HT-29 (cell line): Measurements from ENCODE around the gene RAMP1. TPM values are rescaled to one million over a fixed set of nuclear protein-coding genes. Genes with fewer than 3 reads are reported as not detected.

Source experiments
- DNase-seq: peaks from one replicate; pipeline ENCODE4 v3.0.0-alpha.2; 2015; ENCODE audit warnings: low spot score
- total RNA-seq: library from RNA; depleted of rRNA; stranded (reverse); fragments of >200 nt; shearing (Covaris generic); gene quantifications from 2 replicates; pipeline ENCODE4 v1.2.3, GENCODE V29; 2014

Gene RAMP1
- total RNA-seq, 1 experiment from 2014 or later, result 56.0 TPM

DNA sequence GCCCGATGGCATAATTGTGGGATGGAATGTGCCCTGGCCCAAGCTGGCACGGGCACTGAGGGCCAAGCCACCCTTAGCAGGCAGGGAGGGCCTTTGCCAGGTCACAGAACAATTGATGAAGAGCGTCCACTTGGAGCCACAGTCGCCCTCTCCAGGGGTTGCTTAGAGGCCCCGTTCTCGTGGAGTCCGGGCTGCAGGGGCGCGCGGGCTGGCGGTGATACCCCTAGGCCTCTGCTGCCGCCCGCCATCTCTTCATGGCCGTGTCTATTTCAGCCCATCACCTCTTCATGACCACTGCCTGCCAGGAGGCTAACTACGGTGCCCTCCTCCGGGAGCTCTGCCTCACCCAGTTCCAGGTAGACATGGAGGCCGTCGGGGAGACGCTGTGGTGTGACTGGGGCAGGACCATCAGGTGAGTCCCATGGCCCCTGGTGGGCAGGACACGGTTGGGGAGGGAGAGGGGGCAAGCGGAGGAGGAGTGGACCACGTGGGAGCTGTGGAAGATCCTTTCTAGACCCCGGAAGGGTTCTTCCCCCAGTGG, 17.6 kb downstream of the RAMP1 start:
- no peak for DNase-seq

DNA sequence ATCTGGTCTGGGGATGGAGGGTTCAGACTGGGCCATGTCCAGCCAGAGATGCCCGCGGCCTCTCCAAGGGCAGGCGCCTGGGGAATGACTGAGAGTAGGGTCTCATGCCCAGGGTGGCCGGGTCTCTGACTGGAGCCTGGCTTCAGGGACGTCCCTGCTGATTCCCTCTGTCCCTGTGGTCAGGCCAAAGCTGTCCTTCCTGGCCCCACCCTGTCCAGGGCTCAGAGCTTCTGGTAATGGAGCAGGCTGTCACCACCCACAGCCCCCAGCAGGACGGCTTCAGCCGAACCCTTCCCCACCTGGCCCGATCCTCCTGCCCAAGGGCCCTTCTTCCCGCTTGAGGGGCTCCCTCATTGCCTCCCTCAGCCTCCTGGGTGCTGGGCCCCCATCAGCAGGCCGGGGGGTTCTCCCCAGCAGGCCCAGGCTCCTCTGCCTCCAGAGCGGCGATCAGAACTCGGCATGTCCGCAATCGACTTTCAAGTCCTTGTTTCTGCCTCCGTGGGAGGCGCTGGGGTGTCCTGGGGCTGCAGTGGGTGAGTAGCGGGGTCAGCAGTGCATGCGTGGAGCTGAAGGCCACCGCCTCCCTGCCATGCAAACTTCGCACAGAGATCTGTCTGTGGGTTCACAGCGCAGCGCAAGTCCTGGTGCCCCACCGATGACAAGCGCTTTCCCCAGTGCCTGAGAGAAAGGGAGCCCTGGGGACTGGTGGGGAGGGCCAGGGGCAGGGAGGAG, 18.3 kb downstream of the RAMP1 start:
- no peak for DNase-seq

DNA sequence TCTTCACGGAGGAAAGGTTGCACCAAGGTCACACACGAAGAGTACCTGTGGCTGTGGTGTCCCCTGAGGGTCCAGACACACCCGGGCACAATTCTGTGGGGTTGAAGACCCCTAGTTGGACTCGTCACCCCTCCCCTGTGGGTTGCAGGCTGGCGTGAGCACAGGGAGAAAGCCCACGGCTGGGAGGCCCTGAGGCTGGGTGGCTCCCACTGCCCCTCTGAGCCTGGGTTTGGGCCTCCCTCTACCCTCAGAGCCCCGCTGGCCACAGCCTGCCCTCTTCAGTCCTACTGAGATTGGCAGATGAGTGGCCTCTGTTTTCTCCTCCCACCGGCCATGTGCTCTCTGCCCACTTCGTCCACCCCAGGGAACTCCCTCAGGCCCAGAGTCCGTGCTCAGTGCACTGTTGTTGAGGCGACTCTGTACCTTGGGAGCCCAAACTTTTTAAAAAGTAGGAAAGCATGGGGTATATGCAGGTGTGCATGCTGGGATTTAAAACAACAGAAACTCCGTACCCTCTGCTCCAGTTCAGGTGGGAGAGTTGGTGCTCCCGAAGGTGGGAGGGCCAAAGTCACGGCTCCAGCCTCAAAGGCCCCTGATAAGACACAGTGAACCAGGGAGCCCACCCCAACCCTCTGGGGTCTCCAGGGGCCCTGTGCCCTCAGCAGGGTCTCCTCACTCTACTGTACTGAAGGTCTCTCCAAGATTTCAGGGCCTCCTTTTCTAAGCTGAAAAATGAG, 19.1 kb downstream of the RAMP1 start:
- DNase-seq, result no peak

DNA sequence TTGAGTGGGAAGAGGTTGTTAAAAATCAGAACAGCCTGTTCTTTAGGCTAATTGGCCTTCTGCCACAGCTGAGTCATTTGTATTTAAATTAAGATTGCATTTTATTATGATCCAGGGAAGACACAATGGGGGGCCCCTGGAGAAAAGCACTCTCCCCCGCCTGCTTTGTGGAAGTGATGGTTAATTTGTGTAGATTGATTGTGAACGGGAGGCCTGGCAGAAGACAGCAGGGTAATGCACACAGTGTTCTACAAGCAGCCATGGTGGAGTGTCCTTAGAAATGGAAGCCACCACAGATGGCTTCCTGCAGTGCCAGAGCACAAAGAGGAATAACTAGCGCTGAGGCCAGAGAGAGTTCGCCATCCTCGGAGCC, 19.6 kb downstream of the RAMP1 start:
- DNase-seq, result no peak

DNA sequence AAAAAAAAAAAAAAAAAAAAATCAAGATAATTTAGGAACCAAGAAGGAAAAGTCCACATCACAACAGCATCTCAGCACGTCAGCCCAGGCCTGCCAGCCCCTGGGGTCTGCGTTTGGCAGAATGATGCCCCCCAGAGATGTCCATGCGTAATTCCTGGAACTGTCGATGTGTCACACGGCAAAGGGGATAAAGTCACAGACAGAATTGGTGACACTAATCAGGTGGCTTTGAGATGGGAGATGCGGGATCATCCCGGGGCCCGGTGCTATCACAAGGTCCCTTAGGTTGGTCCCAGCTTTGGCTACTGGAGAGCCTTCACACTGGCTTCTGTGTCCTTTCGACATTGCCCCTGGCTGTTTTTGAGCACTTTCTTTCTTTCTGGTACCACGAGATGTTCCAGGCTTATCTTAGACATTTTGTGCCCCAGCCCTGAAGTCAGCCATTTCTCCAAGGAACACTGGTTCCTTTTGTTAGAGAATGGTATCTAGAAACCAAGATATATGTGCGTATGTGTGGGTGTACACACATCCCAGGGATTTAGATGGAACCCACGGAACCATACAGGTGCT, 20.7 kb downstream of the RAMP1 start:
- DNase-seq, result no peak

DNA sequence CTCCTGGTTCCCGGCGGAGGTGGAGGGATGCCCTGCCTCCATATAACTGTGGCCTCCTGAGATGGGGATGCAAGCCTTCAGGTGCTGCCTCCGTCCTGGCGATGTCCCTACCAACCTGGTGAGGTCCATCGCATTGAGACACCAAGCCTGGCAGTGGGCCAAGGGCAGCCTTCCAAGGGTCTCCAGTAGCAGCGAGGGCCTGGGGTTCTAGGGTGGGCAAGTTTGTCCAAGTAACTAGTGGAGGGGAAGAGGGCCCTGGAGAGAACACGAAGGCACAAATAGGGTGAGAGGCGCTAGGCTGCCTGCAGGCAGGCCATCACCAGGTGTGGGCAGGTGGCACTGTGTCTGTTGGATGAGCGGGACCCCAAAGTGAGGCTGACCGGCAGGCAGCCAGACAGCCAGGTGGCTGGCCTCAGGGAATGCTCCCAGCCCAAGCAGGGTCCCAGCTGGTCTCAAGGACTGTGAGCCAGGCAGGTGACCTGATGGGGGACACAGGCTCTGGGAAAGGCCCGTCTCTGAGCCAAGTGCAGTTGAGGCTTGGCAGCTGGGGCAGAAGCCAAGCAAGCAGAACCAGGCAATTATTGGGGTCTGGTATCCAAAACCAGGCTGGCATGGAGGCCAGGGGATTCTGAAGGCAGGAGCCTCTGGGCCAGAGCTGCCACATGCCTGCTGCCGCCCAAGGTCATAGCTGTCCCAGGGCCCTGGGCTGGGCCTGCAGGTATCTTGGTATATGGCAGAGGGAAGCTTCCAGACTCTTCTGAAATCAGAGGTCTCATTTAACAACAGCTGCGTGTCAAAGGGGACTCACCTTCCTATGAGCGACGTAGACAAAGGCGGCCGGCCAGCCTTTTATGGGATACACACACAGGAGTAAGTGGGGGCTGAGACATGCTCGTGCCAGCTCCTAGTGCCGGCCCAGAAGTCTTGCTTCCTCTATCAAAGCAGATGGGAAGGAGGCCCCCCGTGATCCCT, 23.4 kb downstream of the RAMP1 start:
- DNase-seq, result no peak

DNA sequence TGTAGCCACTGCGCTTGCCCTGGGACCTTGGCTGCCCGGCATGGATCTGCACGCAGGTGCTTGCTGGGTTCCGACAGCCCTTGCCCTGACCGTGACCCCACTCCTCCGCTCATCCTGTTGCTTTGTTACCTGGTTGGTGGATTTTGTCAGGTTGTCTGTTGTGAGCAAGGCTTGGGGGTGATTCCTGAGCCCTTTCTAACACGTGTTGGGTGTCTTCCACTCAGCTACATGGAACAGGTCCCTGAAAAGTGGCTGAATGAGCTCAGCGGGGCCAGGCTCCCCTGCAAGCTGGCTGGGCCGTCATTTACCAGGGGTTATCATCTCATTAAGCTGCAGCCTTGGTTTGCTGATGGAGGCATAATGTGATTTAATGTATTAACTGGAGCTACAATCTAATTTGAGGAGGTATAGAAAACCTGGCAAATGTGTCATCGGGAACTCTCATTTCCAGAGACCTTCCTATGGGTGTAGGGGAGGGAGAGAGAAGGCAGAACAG, 24.6 kb downstream of the RAMP1 start:
- no peak for DNase-seq

DNA sequence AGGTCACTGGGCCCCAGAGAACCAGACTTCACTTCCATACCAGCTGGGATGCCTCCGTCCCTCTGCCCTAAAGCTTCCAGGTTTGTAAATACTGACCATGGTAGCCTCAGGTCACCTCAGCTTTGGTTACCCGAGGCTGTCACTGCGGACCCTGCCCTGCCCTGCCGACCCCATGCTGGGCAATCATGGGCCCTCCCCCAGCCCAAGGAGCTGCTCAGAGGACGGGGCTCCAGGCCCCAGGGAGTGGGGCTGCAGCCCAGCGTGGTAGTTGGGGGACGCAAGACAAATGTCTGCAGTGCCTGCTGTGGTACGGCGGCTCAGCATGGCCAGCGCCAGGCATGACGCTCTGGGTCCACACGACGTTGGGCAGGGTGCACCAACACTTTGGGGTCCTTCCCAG, 25.3 kb downstream of the RAMP1 start:
- no peak for DNase-seq

DNA sequence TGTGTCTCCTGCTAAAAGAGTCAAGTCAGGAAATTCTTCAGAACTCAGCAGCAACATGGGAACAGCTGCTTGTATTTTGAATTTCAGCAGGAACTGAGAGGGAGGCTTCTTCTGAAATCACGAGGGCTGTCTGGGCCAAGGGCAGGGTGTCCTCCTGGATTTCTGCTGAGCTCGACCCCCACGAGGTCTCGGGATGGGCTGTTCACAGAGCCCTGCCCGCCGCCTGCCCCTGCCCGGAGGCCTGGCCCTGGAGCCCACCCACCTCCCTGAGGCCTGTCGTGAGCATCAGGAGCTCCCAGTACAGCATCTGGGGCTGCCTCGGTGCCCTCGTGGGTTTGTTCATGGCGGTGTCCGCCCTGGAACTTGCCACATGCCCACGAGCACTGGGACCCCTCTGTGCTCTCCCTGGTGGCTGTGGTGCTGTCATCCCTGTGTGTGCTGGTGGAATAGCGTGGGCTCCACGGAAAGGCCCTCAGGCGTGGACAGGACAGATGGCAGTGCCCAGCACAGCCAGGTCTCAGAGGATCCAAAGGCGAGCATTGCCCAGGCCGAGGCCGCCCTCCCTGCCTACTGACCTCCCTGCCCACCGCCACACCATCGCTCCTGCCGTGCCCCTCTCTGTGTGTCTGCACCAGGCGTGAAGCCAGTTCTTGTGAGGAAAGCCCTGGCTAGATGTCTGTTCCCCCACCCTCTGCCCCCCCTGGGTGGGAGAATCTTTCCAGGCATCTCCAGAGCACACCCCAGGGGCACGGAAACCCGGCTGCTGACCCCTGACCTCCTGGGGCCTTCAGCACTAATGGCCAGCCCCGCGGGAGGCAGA, 25.9 kb downstream of the RAMP1 start:
- DNase-seq, result no peak

DNA sequence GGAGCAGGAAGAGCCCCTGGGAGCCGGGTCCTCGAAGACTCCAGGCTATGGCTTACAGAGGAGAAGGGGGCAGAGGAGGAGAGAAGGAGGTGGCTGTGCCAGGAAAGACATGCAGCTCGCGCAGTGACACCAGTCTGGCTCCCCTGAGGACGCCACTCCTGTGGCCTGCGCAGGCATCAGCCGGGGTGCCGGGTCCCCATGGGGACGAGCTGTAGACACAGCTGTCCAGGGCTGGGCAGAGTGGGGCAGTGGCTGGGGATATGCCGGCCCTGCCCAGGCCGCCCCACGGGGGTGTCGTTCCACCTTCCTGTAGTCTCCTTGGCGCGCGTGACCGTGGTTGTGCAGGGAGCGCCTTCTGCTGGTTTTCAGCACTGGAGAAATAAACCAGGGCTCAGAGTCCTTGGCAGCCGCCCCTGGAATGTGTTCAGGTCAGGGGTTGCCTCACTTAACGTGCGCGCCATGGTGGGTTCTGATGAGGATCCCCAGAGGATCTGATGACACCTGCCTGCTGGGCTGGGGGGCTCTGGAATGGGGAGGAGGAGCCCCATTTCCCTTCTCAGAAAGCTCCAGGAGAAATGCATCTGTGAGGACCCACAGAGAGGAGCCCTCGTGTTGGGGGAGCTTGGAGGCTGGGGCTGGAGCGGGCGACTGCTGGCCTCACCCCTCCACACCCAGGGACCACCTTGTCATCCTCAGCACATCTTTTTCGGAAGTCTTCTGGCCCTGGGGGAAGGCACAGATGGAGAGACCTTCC, 26.7 kb downstream of the RAMP1 start:
- DNase-seq, result no peak

DNA sequence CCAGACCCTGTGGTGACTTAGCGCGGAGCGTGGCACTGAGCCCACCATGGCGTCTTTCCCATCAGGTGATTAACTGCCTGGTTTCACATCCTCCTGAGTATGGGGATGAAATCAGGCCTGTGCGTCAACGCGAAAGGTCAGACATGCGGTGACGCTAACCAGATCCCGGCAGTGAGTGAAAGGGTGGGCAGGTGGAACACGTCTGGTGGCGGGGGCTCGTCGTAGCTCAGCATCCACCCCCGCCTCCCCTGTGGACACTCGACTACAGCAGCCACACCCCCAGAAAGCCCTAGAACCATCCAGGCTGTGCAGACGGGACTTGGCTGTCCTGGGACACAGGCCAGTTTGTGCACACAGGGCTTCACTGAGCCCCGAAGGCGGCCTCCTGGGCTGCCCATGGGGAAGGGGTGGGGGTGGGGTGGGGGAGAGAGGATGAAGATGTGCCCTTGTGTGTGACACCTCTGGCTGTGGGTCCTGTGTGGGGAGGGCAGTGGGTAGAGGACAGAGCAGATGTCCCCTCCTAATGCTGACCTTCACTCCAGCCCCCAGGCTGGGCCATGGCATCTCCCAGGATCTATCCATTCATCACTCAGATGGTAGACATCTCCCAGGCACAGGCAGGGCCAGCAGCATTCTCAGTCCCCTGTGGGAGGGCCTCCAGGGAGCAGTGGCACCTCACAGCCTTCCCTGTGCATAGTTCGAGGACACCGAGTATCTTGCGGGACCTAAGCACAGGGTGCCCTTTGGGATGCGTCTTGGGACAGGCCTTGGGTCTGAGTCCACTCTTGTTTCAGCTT, 27.5 kb downstream of the RAMP1 start:
- no peak for DNase-seq

DNA sequence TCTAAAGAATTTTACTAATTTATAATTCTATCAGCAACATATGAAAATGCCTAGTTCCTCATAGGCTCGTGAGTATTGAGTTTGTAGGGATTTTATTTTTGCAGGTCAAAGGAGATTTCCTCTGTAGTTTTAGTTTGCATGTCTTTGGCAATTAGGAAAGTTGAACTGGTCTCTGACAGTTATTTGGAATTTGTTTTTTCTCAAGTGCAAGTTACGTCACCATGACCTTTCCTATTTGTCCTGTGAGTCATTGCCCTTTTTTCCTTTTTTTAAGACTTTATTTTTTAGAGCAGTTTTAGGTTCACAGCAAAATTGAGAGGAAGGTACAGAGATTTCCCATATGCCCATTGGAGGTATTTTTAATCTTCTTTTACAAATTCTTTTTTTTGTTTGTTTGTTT, 29.0 kb downstream of the RAMP1 start:
- DNase-seq, result no peak

DNA sequence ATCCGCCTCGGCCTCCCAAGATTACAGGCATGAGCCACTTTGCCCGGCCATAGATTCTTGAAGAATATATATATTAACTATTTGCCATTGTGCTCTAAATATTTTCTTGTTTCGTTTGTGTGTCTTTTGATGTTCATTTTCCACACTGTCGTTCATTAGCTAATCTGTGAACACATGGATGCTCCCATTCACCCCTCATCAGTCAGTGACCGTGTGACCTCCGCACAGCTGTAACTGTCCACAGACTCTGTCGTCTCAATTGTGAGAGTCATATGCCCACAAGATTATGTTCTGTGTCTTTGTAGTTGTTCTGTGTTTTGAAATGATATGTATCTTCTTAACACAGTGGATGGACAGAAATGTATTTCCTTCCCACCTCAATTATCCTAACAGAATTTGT, 29.6 kb downstream of the RAMP1 start:
- DNase-seq, result no peak

DNA sequence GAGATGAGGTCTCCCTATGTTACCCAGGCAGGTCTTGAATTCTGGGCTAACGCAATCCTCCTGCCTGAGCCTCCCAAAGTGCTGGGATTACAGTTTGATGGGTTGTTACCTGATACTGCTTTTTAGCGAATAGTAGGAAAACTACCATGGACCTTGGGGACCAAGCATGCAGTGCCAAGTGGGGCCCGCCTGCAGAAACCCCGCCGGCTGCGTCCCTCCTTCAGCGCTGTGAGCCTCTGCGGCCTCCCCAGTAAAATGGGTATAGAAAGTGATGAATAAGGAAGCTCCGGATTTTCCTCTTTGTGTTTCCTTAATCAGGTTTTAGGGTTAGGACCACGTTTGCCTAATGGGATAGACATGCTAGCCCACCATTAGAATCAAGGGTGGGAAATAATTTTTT, 30.4 kb downstream of the RAMP1 start:
- no peak for DNase-seq

DNA sequence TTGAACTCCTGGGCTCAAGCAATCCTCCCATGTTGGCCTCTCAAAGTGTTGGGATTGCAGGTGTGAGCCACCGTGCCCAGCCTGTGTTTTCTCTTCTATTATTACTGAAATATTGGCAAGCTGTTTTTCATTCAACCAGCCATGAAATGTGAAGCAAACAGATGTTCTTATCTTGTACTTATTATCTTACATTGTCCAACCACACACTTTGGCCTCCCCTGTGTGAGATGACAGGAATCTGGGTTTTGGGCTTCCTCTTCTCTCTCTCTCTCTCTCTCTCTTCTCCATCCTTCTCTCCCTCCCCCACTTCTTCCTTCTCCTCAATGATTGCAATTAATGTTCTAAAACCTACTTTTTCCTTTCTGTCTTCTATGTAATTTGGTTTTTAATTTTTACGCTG, 33.1 kb downstream of the RAMP1 start:
- DNase-seq, result no peak

DNA sequence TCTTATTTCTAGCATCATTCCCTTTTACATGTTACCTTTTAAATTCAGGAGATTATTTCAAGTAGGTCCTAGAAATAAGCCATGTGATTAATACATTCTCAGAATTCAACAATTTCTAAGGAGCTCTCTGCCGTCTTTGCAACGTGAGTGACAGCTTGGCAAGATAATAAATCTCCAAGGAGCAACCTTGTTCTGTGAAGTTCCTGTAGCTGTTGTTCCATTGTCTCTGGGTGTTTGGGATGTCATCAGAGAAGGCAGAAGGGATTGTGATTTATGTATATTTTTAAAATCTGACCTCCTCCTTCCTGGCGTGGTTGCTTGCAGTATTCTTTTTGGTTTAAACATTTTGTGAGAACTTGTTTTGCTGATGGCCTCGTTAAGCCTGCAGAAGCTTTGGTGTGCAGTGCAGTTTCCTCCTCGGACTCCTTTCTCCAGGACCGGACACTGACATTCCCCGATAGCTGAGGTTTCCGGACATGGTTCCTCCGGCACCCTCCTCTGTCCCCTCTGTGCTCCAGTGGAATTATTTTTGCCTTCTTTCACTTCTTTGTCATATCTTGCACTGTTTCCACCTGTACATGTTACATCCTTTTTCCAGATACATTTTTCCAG, 33.7 kb downstream of the RAMP1 start:
- no peak for DNase-seq

DNA sequence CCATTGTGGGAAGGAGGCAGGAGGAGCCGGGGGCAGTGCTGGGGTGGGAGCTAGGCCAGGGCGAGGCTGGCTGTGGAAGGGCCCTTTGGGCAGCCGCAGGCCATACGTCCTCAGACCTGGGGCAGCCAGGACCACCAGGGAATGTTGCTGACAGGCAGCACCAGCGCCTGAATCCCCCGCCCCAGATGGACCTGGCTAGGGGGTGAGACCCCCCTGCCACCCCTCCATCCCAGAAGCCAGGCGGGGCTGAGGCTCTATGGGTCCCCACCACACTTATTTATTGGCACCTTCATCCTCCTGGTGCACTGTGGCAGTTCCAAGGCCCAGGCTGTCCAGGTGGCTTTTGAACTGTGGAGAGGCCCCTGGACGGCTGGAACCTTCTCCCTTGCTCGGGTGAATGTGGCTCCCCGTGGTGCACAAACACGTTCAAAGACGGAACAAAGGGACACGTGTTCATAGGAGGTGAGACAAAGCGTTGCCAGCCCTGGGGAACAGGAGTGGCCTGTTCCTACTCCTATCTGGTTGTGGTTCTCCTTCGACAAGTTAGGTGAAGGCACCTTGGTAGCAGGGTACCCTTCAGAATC, 35.1 kb downstream of the RAMP1 start:
- DNase-seq, result no peak

DNA sequence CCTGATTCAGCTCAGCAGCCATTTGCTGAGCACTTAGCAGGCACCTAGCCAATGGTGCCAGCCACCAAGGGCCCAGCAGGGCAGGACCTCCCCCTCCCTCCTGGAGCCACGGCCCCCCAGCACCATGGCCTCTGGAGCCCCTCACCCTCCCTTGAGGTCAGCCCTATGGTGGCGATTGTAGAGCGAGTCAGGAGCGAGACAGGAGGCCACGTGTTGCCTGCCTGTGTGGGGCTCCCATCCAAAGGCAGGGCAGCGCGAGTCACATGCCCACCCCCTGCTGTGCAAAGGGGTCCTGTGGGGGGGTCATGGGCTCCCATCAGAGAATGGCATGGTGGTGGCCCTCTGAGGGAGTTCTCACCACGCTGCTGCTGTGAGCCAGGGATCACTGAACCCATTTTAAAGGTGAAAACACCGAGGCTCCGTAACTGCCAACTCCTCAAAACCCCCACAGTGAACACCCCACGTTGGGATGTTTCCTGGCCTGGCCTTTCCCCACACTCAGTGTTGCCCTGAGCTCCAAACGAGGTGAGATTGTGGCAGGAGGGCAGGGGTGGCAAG, 35.6 kb downstream of the RAMP1 start:
- no peak for DNase-seq
